ENCODE results near the gene OR4E1.
"Not testable (repeated sequence)": the region's sequence is repeated elsewhere in the genome, so short reads cannot be mapped to it uniquely, and the experiment has no call there.

Gene OR4E1

GRCh38 chr14:21653331-21653885 is 20.2 kb downstream of the OR4E1 start, which contains the start of gene OR4E2:
Gene OR4E2, plus strand, starts transcription at chr14:21653835. Its CDS starts 11,248 bp downstream, at chr14:21665083.
- DNase-seq (ENCODE audit: low read depth in 3 of 3) = no peak

GRCh38 chr14:21652209-21652808 is 21.3 kb downstream of the OR4E1 start:
- no peak for DNase-seq (ENCODE audit: low read depth in 3 of 3)

DNA sequence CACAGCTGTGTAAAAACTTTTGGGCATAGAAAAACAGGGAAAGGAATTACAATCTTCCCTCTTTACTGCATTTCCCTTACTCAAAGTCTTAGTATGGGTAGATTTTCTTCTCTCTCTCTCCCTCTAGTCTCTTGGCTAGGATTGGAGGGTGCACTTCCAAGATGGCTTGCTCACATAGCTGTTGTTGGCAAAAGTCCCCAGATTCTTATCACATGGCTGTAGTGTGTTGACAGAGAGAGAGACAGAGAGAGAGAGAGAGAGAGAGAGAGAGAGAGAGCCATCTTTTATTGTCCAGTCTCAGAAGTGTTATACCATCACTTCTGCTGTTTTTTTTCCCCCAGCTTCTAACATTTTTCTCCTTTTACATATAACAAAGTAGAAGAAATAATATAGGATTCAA is 26.2 kb downstream of the OR4E1 start:
- DNase-seq (ENCODE audit: low read depth in 3 of 3) = no peak

GRCh38 chr14:21643407-21643806 is 30.2 kb downstream of the OR4E1 start:
- no peak for DNase-seq (ENCODE audit: low read depth in 3 of 3)

GRCh38 chr14:21642683-21643082 is 30.9 kb downstream of the OR4E1 start:
- no peak for DNase-seq (ENCODE audit: low read depth in 3 of 3)

DNA sequence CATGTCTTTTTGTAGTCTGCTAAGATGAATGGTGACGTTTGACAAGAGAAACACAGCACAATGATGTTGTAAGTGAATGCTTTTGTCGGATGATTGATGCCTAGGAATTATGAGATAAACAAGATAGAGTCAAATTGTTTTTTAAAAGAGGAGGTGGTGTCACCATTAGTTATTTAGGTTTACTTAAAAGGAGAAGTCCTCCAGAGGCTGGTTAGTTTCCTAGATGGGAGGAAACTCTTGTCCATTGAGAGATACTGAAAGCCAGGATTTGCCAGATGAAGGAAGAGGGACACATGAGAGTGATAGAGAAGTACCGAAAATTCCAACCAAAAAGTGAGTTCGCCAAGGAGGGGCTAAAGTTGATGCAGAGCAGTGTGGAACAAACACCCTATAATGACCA is 38.8 kb downstream of the OR4E1 start, which contains the start of gene OR10G2:
TSS of gene OR10G2 (minus strand) at position 101 of the 400 bp plus-strand sequence. CDS start at position 3, 98 bp downstream.
- no peak for DNase-seq (ENCODE audit: low read depth in 3 of 3)

DNA sequence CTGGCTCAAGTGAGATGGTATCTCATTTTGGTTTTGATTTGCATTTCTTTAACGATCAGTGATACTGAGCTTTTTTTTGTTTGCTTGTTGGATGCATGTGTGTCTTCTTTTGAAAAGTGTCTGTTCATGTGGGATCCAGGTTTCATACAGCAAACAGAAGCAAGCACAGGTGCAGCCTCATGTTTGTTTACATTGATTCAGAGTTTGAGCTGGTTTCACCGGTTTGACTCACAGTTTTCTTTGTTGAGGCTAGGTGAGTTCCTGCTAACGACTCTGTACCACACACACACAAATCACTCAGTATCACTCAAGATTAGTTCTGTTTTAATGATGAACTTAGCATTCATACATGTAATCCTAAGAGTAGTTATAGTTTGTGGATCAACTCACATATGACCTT is 42.5 kb downstream of the OR4E1 start:
- DNase-seq (ENCODE audit: low read depth in 3 of 3) = no peak

- DNase-seq (ENCODE audit: low read depth in 3 of 3) = not testable (repeated sequence)
These were observed 43.1 kb downstream of the OR4E1 start for GRCh38 chr14:21630503-21630902.

GRCh38 chr14:21626491-21627230 is 47.0 kb downstream of the OR4E1 start:
- DNase-seq (ENCODE audit: low read depth in 3 of 3) = no peak

Data from stimulated activated CD4-positive, alpha-beta T cell treated with anti-CD3 and anti-CD28 coated beads, TNF-alpha, amount 100 ng/mL, for 4 hours (primary cell).